ENCODE data around the gene ALDH1L2. TPM values are rescaled to one million over a fixed set of nuclear protein-coding genes. Genes with fewer than 3 reads are reported as not detected.
A peak's percentile ranks its signal among the peaks of the same experiment; 100 is the strongest.

ALDH1L2 gene
- total and polyA plus RNA-seq, 11 donors = 0.53 to 6.7 (median 2.0) TPM

- WGBS, 4 donors = 78 to 84% (median 81%) methylated on average over 3 of the region's 3 CpGs
Measured at GRCh38 chr12:105113094-105113493, 28.8 kb upstream of the ALDH1L2 start.

GRCh38 chr12:105110851-105111250 lies 26.6 kb upstream of the ALDH1L2 start:
- no peaks in the 10 kb centered on the region for H3K9me3 ChIP-seq
- peak overlapping the region in 2 of 12 donors; percentile 74 to 78 for H3K4me3 ChIP-seq
- H3K4me1 ChIP-seq = peaks cover 5 to 66% (median 30%) of the 10 kb centered on the region in 12 donors
- H3K27ac ChIP-seq = no peak overlapping the region
- DNase-seq (no peak), ATAC-seq (no peak)
- H3K36me3 ChIP-seq = peaks cover 0 to 46% (median 41%) of the 10 kb centered on the region in 9 donors
- no peaks in the 10 kb centered on the region for H3K27me3 ChIP-seq
- intact Hi-C loops (cut with DNase I) = no loop called here
- TF ChIP-seq CTCF (IDR thresholded peaks at IDR 0.05) (no peak), POLR2A (IDR thresholded peaks at IDR 0.05) (no peak)
- WGBS, 4 donors = 61 to 68% (median 65%) methylated on average over 4 of the region's 4 CpGs

More at GRCh38 chr12:105113094-105113493, 28.8 kb upstream of the ALDH1L2 start:
- no peak for ATAC-seq
- H3K36me3 ChIP-seq = peaks cover 0 to 69% (median 64%) of the 10 kb centered on the region in 9 donors
- no peak for DNase-seq
- no peak overlapping the region for H3K4me3 ChIP-seq
- intact Hi-C loops (cut with DNase I) = no loop called here
- TF ChIP-seq CTCF (IDR thresholded peaks at IDR 0.05) = no peak
- no peak for TF ChIP-seq POLR2A (IDR thresholded peaks at IDR 0.05)
- H3K27ac ChIP-seq = no peak overlapping the region
- no peaks in the 10 kb centered on the region for H3K9me3 ChIP-seq
- no peaks in the 10 kb centered on the region for H3K27me3 ChIP-seq
- peaks cover 5 to 56% (median 30%) of the 10 kb centered on the region in 12 donors for H3K4me1 ChIP-seq

- H3K27ac ChIP-seq = peak overlapping the region in 8 of 12 donors; percentile 2 to 99 (median 32)
- H3K9me3 ChIP-seq = no peaks in the 10 kb centered on the region
- ATAC-seq = no peak
- 42 to 61% (median 47%) methylated on average over 13 of the region's 13 CpGs for WGBS, 4 donors
- intact Hi-C loops (cut with DNase I) = no loop called here
- no peaks in the 10 kb centered on the region for H3K27me3 ChIP-seq
- peak overlapping the region in 10 of 12 donors; percentile 3 to 99 (median 83) for H3K4me3 ChIP-seq
- H3K36me3 ChIP-seq = peaks cover 0 to 34% (median 29%) of the 10 kb centered on the region in 9 donors
- no peak for TF ChIP-seq POLR2A (IDR thresholded peaks at IDR 0.05)
- TF ChIP-seq CTCF (IDR thresholded peaks at IDR 0.05) = no peak
- peaks cover 5 to 66% (median 30%) of the 10 kb centered on the region in 12 donors for H3K4me1 ChIP-seq
- no peak for DNase-seq
Measured at GRCh38 chr12:105109465-105110212, 25.4 kb upstream of the ALDH1L2 start.

GRCh38 chr12:105107494-105108371 lies 23.5 kb upstream of the ALDH1L2 start, which contains the start of gene WASHC4:
Gene WASHC4 (plus strand): TSS chr12:105107731. CDS start chr12:105107801, 70 bp downstream.
- 0% methylated on average over 59 to 85 of the region's 85 CpGs for WGBS, 4 donors
- intact Hi-C loops (cut with DNase I) = no loop called here
- peaks cover 5 to 55% (median 27%) of the 10 kb centered on the region in 12 donors for H3K4me1 ChIP-seq

More at GRCh38 chr12:105107494-105108371, 23.5 kb upstream of the ALDH1L2 start, which contains the start of gene WASHC4:
- Histone ChIP-seq H3K27ac (peak within 1 kb of the TSS; percentile 84 to 99 (median 96)), H3K27me3 (no peaks in the 10 kb centered on the region), H3K9me3 (no peaks in the 10 kb centered on the region), H3K4me3 (peak within 1 kb of the TSS; percentile 64 to 99 (median 84)), H3K36me3 (peaks cover 0 to 16% (median 14%) of the 10 kb centered on the region in 9 donors)
- DNase-seq (peak; percentile 96 to 98 (median 96)), ATAC-seq (peak; percentile 98 to 99 (median 98))
- TF ChIP-seq POLR2A (IDR thresholded peaks at IDR 0.05) (peak; percentile 13 to 97), CTCF (IDR thresholded peaks at IDR 0.05) (no peak)
